PC-9 (cell line): ENCODE data around the gene WDR17.

Experiments used
- CTCF ChIP-seq: fragments of 200-600 bp; sonication (generic); conservative IDR thresholded peaks from 2 replicates; pipeline ENCODE4 v1.6.1; 2017; ENCODE audit warnings: mixed run types, antibody characterized with exemption, mild to moderate bottlenecking, moderate library complexity
- EZH2 ChIP-seq: fragments of 200-600 bp; sonication (generic); IDR thresholded peaks from 2 replicates; pipeline ENCODE4 v1.8.0; 2017; ENCODE audit warnings: antibody characterized with exemption, low read depth

- TF ChIP-seq CTCF (no peak), EZH2 (no peak)
Observed at GRCh38 chr4:176034936-176035335, 30.7 kb upstream of the WDR17 start.
